ENCODE measurements around the gene C1orf21.

The C1orf21 gene

GRCh38 chr1:184596950-184597645 lies 210.3 kb downstream of the C1orf21 start:
- Histone ChIP-seq H3K4me2 (ENCODE audit: low read length) (no peak overlapping the region), H3K36me3 (ENCODE audit: control insufficient read depth, low read length) (no peaks in the 10 kb centered on the region), H3K4me3 (ENCODE audit: low read length) (no peak overlapping the region), H3K9me2 (replicated peaks; ENCODE audit: control insufficient read depth, low read length) (no peaks in the 10 kb centered on the region), H4K20me1 (ENCODE audit: control insufficient read depth, insufficient read depth, low read depth, low read length) (no peaks in the 10 kb centered on the region), H3K79me2 (ENCODE audit: control insufficient read depth, low read length) (no peaks in the 10 kb centered on the region), H3K27me3 (ENCODE audit: control insufficient read depth, low read length) (no peaks in the 10 kb centered on the region), H3K27ac (ENCODE audit: low read depth, low read length) (no peak overlapping the region), H3F3A (ENCODE audit: control insufficient read depth, insufficient read depth) (no peaks in the 10 kb centered on the region), H3K9me3 (ENCODE audit: control insufficient read depth, insufficient read depth, low read length) (no peaks in the 10 kb centered on the region), H3K4me1 (ENCODE audit: control insufficient read depth, low read length) (no peaks in the 10 kb centered on the region)
- TF ChIP-seq EZH2phosphoT487 (IDR thresholded peaks at IDR 0.05; ENCODE audit: borderline replicate concordance, low read length) (no peak), CTCF (IDR thresholded peaks at IDR 0.05; ENCODE audit: low read depth, low read length, poor library complexity, severe bottlenecking) (no peak)

GRCh38 chr1:184597650-184598357 lies 211.0 kb downstream of the C1orf21 start:
- no peaks in the 10 kb centered on the region for H3K9me3 ChIP-seq (ENCODE audit: control insufficient read depth, insufficient read depth, low read length)
- no peak overlapping the region for H3K4me3 ChIP-seq (ENCODE audit: low read length)
- H3K79me2 ChIP-seq (ENCODE audit: control insufficient read depth, low read length): no peaks in the 10 kb centered on the region
- no peaks in the 10 kb centered on the region for H3K4me1 ChIP-seq (ENCODE audit: control insufficient read depth, low read length)
- no peak overlapping the region for H3K27ac ChIP-seq (ENCODE audit: low read depth, low read length)
- H3K9me2 ChIP-seq (replicated peaks; ENCODE audit: control insufficient read depth, low read length): no peaks in the 10 kb centered on the region
- TF ChIP-seq CTCF (IDR thresholded peaks at IDR 0.05; ENCODE audit: low read depth, low read length, poor library complexity, severe bottlenecking): no peak
- TF ChIP-seq EZH2phosphoT487 (IDR thresholded peaks at IDR 0.05; ENCODE audit: borderline replicate concordance, low read length): no peak
- no peaks in the 10 kb centered on the region for H3K36me3 ChIP-seq (ENCODE audit: control insufficient read depth, low read length)
- no peaks in the 10 kb centered on the region for H3K27me3 ChIP-seq (ENCODE audit: control insufficient read depth, low read length)
- no peaks in the 10 kb centered on the region for H3F3A ChIP-seq (ENCODE audit: control insufficient read depth, insufficient read depth)
- H4K20me1 ChIP-seq (ENCODE audit: control insufficient read depth, insufficient read depth, low read depth, low read length): no peaks in the 10 kb centered on the region
- H3K4me2 ChIP-seq (ENCODE audit: low read length): no peak overlapping the region

DNA sequence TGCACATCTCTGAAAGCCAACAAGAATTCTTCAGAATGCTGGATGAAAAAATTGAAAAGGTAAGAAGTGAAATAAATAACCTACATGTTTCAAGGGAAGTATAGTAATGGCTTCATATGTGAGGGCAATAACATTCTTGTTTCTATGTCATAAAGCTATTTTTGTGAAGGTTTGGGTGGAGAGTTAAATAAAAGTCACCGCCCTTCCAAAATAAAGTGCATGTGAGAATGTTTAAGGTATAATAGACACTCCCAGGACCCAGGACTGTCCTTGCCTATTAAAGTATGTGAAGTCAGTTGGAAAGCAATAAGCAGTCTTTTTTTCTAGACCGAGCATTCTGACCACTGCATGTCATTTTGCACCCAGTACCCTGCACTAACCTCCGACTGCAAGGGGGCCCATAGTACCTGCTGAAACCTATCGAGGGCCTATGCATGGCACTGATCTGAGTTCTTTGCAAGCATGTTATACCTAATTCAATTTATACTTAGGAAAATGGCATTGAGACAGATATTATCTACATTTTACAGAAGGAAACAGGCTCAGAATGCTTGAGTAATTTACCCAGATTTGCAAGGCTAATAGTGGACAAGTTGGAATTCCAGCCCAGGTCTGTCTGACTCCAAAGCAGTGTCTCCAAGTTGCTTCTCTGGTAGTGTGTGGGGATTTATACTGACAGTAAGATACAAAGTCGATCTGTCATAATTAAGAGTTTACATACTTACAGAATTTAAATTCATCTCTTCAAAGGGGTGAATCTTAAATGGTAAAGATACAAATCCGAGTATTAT lies 211.8 kb downstream of the C1orf21 start:
- no peaks in the 10 kb centered on the region for H3F3A ChIP-seq (ENCODE audit: control insufficient read depth, insufficient read depth)
- no peak for TF ChIP-seq CTCF (IDR thresholded peaks at IDR 0.05; ENCODE audit: low read depth, low read length, poor library complexity, severe bottlenecking)
- no peak for TF ChIP-seq EZH2phosphoT487 (IDR thresholded peaks at IDR 0.05; ENCODE audit: borderline replicate concordance, low read length)

More for the DNA sequence above, 211.8 kb downstream of the C1orf21 start:
- Histone ChIP-seq H4K20me1 (ENCODE audit: control insufficient read depth, insufficient read depth, low read depth, low read length) (no peaks in the 10 kb centered on the region), H3K4me3 (ENCODE audit: low read length) (no peak overlapping the region), H3K27ac (ENCODE audit: low read depth, low read length) (no peak overlapping the region), H3K36me3 (ENCODE audit: control insufficient read depth, low read length) (no peaks in the 10 kb centered on the region), H3K4me2 (ENCODE audit: low read length) (no peak overlapping the region), H3K4me1 (ENCODE audit: control insufficient read depth, low read length) (no peaks in the 10 kb centered on the region), H3K9me3 (ENCODE audit: control insufficient read depth, insufficient read depth, low read length) (no peaks in the 10 kb centered on the region), H3K27me3 (ENCODE audit: control insufficient read depth, low read length) (no peaks in the 10 kb centered on the region), H3K9me2 (replicated peaks; ENCODE audit: control insufficient read depth, low read length) (no peaks in the 10 kb centered on the region), H3K79me2 (ENCODE audit: control insufficient read depth, low read length) (no peaks in the 10 kb centered on the region)

All from DOHH2 (cell line).